ENCODE measurements around the gene PTPRN2. TPM values are rescaled to one million over a fixed set of nuclear protein-coding genes. Genes with fewer than 3 reads are reported as not detected.

PTPRN2 gene
- total and polyA plus RNA-seq, 2 of the 8 experiments (the other 6 are each of a cell fraction or from before 2014, with no cell fraction given): 2.6 to 4.5 TPM

DNA sequence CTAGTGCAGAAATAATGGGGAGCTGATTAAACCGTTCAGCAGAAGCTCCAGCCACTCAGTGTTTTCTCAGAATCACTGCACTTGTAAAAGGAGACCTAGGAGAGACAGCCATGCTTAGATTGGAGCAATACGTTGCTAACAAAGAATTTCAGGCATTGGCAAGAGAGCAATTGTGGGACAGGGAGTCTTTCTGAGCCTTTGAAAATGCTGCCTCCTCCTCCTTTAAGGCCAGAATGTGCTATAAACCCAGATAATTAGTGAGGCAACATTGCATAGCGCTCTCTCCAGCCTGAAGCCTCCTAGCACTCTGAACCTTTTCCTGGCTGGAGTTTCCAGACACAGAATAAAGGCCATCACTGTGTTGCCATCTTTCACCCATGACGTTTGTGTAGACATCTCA, 18.5 kb upstream of the PTPRN2 start:
- 93% methylated on average over 4 of the region's 4 CpGs; no CpG with 5 or more reads in 1 of the 2 experiments for WGBS, 2 experiments (ENCODE audit: extremely low coverage in 1 of 2, insufficient coverage in 1 of 2, insufficient read length in 1 of 2, insufficient replicate concordance in 2 of 2, low coverage in 1 of 2, low lambda C conversion rate in 2 of 2, missing lambda C conversion rate in 1 of 2)
- Histone ChIP-seq H3K79me1 (ENCODE audit: low read depth, low read length) (no peaks in the 10 kb centered on the region), H3K27me3 (replicated peaks in 1 of 4; ENCODE audit: control insufficient read depth in 3 of 4, extremely low read depth in 1 of 4, insufficient read depth in 3 of 4, low read length in 3 of 4) (no peaks in the 10 kb centered on the region), H2BK20ac (ENCODE audit: low read length) (no peak overlapping the region), H3K27ac (ENCODE audit: low read depth, low read length) (no peak overlapping the region), H2BK5ac (ENCODE audit: low read depth, low read length) (no peak overlapping the region; the same call in 1 of the 2 replicates), H3K9ac (replicated peaks in 1 of 4; ENCODE audit: extremely low read depth in 1 of 4, low read depth in 3 of 4, low read length in 3 of 4) (no peak overlapping the region), H2AK5ac (ENCODE audit: low read depth, low read length) (no peak overlapping the region), H3K79me2 (ENCODE audit: control insufficient read depth in 1 of 2, insufficient read depth in 2 of 2, low read length in 2 of 2) (no peaks in the 10 kb centered on the region), H2AFZ (ENCODE audit: low read length) (no peak overlapping the region), H3K9me3 (ENCODE audit: insufficient read depth in 2 of 2, low read depth in 1 of 2, low read length in 1 of 2) (no peaks in the 10 kb centered on the region), H4K8ac (ENCODE audit: extremely low read depth, insufficient read depth, low read length) (no peak overlapping the region; the same call in 1 of the 2 replicates), H2BK120ac (replicated peaks; ENCODE audit: low read depth, low read length) (no peak overlapping the region), H3K56ac (replicated peaks; ENCODE audit: insufficient read length, low read depth, low read length) (no peak overlapping the region), H4K20me1 (replicated peaks in 1 of 2; ENCODE audit: control insufficient read depth in 1 of 2, insufficient read depth in 2 of 2, low read length in 2 of 2) (no peaks in the 10 kb centered on the region), H3K18ac (ENCODE audit: extremely low read depth, low read length) (no peak overlapping the region), H3K36me3 (ENCODE audit: control insufficient read depth in 2 of 4, insufficient read depth in 4 of 4, low read length in 3 of 4) (peaks cover 2 to 18% (median 4%) of the 10 kb centered on the region in 4 experiments; a peak in 5 of 8 replicates), H3K4me3 (ENCODE audit: extremely low read depth in 1 of 4, insufficient read depth in 2 of 4, low read depth in 3 of 4, low read length in 4 of 4) (no peak overlapping the region), H3K4ac (replicated peaks; ENCODE audit: insufficient read length, low read depth, low read length) (no peak overlapping the region), H3K23me2 (ENCODE audit: low read depth, low read length) (peaks cover 12% of the 10 kb centered on the region; the same call in 1 of the 2 replicates), H3K23ac (ENCODE audit: insufficient read length) (no peak overlapping the region), H3K4me1 (replicated peaks in 1 of 4; ENCODE audit: control insufficient read depth in 3 of 4, insufficient read depth in 4 of 4, low read length in 3 of 4) (peaks cover 0 to 2% (median 0%) of the 10 kb centered on the region in 4 experiments; a peak in 1 of 7 replicates), H3K14ac (ENCODE audit: insufficient read length) (no peak overlapping the region), H4K5ac (ENCODE audit: insufficient read length, low read depth, low read length) (no peak overlapping the region), H4K91ac (replicated peaks; ENCODE audit: insufficient read length, low read length) (no peak overlapping the region), H3K4me2 (ENCODE audit: insufficient read depth in 1 of 2, low read depth in 2 of 2, low read length in 2 of 2) (no peak overlapping the region), H2BK12ac (ENCODE audit: low read depth, low read length) (no peak overlapping the region), H2BK15ac (ENCODE audit: low read length) (no peak overlapping the region)
- DNase-seq (ENCODE audit: low read depth in 1 of 2, low spot score in 2 of 2) (no peak), FAIRE-seq (no peak)
- ChIA-PET POLR2A (ENCODE audit: partially characterized antibody) (no interaction called here), CTCF (ENCODE audit: partially characterized antibody) (no interaction called here)
- no peak for TF ChIP-seq NRF1 (IDR thresholded peaks at IDR 0.05; ENCODE audit: low read depth, low read length)

Measured in H1 (cell line).